ENCODE measurements around the gene RAB6B.
A peak's percentile ranks its signal among the peaks of the same experiment; 100 is the strongest.

The RAB6B gene

GRCh38 chr3:133843634-133844033 is 52.0 kb downstream of the RAB6B start:
- peak; percentile 27 for DNase-seq (ENCODE audit: extremely low read depth, low read depth)
- TF ChIP-seq, protein P1, sequence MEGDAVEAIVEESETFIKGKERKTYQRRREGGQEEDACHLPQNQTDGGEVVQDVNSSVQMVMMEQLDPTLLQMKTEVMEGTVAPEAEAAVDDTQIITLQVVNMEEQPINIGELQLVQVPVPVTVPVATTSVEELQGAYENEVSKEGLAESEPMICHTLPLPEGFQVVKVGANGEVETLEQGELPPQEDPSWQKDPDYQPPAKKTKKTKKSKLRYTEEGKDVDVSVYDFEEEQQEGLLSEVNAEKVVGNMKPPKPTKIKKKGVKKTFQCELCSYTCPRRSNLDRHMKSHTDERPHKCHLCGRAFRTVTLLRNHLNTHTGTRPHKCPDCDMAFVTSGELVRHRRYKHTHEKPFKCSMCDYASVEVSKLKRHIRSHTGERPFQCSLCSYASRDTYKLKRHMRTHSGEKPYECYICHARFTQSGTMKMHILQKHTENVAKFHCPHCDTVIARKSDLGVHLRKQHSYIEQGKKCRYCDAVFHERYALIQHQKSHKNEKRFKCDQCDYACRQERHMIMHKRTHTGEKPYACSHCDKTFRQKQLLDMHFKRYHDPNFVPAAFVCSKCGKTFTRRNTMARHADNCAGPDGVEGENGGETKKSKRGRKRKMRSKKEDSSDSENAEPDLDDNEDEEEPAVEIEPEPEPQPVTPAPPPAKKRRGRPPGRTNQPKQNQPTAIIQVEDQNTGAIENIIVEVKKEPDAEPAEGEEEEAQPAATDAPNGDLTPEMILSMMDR (IDR thresholded peaks at IDR 0.05; ENCODE audit: low read depth, low read length, missing control alignments) = no peak
- H3K4me3 ChIP-seq (replicated peaks; ENCODE audit: low read depth, low read length) = no peak overlapping the region

- no peak for DNase-seq (ENCODE audit: extremely low read depth, low read depth)
- TF ChIP-seq, protein P1 (IDR thresholded peaks at IDR 0.05; ENCODE audit: low read depth, low read length, missing control alignments) = no peak
- no peak overlapping the region for H3K4me3 ChIP-seq (replicated peaks; ENCODE audit: low read depth, low read length)
These were observed 53.5 kb downstream of the RAB6B start for GRCh38 chr3:133842158-133842557.

DNA sequence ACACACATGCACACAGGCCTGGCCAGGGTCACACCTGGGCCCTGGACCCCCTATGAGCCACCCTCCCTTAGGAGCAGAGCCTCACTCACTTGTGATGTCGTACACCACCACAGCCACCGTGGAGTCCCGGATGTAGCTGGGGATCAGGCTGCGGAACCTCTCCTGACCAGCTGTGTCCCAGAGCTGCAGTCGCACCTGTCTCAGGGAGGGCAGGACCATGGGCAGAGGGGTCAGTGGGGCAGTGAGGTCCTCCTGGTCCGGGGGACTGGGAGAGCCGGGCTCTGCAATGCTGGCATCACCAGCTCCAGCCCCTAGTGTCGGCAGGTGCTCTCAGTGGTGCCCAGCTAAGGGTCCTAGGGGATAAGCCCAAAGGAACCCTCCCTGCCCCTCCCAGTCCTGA is 54.5 kb downstream of the RAB6B start:
- DNase-seq (ENCODE audit: extremely low read depth, low read depth) = no peak
- no peak overlapping the region for H3K4me3 ChIP-seq (replicated peaks; ENCODE audit: low read depth, low read length)
- TF ChIP-seq, protein P1 (IDR thresholded peaks at IDR 0.05; ENCODE audit: low read depth, low read length, missing control alignments) = no peak

- TF ChIP-seq, protein P1 (IDR thresholded peaks at IDR 0.05; ENCODE audit: low read depth, low read length, missing control alignments) = no peak
- no peak for DNase-seq (ENCODE audit: extremely low read depth, low read depth)
These were observed 54.9 kb downstream of the RAB6B start for GRCh38 chr3:133840767-133841166.

DNA sequence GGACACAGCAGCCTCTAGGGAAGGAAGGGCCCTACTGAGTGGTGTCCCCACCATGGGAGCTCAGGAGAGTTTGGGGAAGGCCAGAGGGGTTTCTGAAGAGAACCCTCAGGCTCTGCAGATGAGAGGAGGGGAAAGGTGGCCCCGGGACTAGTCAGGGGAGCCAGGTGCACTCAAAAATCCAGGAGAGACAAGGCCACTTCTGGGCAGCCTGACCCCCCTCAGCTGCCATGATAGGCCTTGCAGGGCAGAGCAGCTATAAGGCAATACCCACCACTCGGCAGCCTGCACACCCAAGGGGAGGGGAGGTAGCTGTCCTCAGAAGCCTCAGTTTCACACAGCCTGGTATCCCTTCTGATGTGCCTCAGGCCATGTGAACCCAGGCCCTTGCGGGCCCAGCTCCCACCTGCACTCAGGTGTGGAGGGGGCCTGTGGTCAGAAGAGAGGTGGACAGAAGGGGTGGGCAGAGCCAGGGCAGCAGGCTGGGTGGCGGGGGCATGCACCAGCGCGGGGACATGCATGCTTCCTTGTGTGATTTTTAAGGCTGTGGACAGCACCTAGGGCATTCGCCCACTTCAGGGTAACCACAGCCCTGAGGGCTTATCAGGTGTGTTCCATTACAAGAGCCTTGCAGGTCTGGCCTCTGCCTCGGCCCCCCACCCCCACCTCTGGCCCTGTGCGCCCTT is 55.5 kb downstream of the RAB6B start:
- no peak overlapping the region for H3K4me3 ChIP-seq (replicated peaks; ENCODE audit: low read depth, low read length)
- no peak for DNase-seq (ENCODE audit: extremely low read depth, low read depth)
- TF ChIP-seq, protein P1 (IDR thresholded peaks at IDR 0.05; ENCODE audit: low read depth, low read length, missing control alignments) = no peak

More at GRCh38 chr3:133840767-133841166, 54.9 kb downstream of the RAB6B start:
- no peak overlapping the region for H3K4me3 ChIP-seq (replicated peaks; ENCODE audit: low read depth, low read length)

- H3K4me3 ChIP-seq (replicated peaks; ENCODE audit: low read depth, low read length) = no peak overlapping the region
- no peak for DNase-seq (ENCODE audit: extremely low read depth, low read depth)
- TF ChIP-seq, protein P1 (IDR thresholded peaks at IDR 0.05; ENCODE audit: low read depth, low read length, missing control alignments) = no peak
These were observed 56.5 kb downstream of the RAB6B start for GRCh38 chr3:133838916-133839800.

Data from HFF-Myc (cell line).